HG03354 (cell line): ENCODE data around the gene SMIM35.

Experiments used
- ATAC-seq: cut with Tn5 transposase; IDR thresholded peaks from one replicate; pipeline ENCODE4 v1.9.1; 2021; ENCODE audit warnings: mild to moderate bottlenecking; ENCODE audit not compliant: unreplicated experiment, poor library complexity, severe bottlenecking

SMIM35 gene

DNA sequence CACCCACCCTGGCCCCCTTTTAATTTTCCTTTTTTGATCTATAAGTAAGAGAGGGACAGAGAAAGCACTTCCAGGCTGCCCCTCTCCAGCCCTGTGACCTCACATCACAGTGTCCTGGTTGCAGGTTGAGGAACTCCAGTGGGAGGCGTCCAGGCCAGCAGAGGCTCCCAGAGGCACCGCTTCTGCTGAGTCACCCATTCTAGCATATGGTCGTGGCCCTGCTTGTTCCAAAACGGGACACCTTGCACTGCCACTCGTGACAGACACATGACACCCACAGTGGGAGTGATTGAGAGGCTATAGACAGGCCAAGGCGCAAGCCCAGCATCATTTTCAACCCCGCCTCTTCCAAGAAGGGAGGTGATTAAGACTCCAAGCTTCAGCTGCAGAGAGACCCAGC is 25.9 kb downstream of the SMIM35 start:
- ATAC-seq: no peak

DNA sequence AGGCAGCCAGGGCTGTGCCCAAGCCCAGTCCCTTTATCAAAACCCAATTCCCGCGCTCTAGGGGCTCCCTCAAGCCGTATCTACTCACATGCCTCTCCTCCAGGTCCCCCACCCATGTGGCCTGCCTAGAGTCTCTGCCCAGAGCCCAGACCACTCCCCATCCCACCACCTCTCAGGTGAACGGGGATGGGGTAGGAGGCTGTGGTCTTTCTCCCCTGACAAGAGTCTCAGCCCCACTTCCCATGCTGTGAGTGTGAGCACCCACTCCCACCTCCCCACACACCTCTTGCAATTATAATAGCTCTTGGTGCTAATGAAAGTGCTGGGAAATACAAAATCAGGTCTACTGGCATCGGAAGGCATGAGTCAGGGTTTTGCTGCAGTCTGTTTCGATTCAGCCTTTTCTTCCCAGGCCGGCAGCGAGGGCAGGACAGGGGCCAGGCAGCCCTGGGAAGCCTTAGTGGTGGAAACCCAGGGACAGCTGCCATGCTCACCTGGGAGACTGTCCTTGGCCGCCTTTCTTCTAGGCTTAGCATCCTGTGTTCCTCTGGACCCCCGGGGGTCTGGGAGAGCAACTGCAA is 26.6 kb downstream of the SMIM35 start:
- no peak for ATAC-seq

DNA sequence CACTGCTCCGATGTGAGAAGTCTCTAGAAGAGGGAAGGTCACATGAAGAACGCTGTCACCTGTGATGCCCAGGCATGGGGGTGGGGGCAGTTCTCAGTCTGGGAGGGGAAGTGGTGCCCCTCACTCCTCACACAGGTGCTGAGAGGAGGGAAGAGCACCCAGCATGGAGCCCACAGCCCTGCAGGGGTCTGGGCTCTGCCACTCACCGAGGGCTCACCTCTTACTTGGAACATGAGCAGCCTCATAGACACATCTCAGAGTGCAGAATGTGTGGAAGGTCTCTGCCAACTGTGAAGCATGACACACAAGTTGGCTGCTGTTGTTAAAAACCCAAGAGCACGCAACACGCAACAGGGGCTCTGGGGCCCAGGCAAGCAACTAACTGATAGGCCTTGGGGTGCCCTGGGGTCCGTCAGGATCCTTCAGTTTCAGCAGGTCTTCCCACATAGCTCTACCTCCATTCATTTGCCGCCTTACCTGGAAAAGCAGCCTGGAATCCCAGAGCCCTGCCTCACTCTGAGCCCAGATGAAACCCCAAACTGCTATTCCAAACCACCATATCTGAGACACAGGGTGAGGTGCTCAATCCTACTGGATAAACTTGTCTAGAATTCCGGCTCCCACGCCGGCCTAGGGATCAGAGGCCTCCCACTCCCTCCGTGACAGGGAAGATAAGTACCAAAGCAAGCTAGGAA is 27.4 kb downstream of the SMIM35 start:
- ATAC-seq: no peak

DNA sequence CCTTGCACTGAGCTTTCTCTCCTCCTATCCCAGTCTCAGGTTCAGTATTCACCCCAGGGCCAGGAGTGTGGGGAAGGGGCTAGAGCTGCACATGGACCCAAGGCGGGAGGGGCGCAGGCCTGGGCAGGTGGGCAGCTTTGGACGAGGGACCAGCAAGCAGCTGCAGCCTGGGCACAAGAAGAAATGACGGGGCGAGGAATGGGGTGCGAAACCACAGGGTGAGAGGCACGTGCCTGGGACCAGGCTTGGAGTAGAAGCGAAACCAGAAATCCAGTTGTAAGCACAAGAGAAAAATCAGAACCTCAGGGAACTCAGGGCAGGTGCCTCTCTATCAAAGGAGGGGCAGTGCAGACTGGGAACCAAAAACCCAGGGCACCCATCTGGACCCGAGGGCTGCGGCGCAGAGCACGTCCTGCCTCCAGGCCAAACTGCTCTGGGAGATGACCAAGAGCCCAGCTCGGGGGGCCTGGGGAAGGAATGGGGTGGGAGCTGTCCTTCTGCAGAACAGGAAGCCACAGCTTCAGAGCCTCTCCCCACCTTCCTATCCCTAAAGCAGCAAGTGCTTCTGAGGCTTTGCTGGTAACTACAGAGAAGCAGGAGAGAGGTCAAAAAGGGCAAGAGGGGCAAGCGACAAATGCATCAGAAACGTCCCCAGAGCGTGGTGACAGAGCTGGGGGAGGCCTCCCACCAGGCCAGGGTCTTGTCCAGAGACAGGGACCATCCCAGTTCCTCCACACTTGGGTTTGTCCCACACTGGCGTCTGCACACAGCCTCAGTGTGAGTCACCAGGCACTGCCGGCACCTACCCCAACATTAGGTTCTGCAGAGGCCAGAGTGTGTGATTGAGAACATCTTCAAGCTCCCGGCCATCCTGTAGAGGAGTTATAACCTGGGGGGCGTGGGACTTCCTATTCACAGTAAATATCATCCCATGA is 28.2 kb downstream of the SMIM35 start:
- no peak for ATAC-seq

DNA sequence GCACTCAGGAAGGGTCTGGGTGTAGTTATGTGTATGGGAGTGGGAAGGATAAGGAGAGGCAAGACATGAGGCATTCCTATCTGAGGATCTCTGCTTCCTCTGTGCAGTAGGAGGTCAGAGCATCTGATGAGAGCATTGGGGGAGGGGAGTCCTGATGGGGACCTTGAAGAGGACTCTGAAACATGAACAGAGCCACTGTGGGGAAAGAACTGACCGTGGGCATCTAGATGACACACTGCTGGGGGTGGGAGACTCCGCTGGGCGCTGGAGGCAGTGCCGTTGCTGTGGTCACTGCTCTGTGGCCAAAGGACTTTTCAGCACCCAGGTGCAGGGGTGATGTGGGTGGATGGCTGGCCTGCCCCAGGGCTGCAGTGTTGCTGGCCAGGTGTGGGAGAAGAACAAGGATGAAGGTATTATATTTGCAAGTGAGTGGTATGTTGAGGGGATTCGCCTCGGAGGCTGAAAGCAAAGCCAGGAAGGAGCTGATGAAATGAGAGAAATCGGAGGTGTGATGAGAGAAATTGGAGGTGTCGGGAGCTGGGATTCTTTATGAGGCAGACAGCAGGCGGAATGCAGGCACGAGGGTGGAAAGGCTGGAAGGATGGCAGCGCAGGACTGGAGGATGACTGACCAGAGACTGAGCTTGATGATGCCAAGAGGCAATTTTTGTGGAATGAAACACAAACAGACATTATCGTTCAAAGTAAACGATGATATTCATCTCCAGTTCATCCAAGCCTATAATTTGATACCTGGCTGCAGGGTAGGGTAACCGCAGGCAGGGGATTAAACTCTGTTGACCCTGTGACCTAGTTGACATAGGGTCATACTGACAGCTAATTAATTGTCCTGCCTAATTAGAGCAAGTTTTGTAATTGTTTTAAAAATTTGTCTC is 29.3 kb downstream of the SMIM35 start:
- no peak for ATAC-seq

DNA sequence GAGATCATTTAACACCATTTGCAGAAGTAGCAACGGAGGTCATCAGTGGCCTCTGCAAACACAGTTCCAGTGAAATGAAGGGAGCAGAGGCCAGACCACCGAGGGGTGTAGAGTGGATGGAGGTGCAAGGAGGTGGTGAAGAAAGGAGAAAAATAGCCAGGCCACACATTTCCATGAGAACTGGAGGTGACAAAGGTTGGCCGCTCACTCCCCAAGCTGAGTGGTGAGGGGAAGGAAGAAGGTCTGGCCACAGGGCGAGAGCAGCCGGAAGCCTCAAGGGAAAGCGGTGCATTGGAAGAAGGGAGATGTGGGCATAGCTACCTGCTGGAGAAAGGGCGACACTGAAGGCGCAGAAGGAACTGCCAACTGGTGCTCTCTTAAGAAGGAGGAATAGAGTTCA is 30.0 kb downstream of the SMIM35 start:
- ATAC-seq: no peak

DNA sequence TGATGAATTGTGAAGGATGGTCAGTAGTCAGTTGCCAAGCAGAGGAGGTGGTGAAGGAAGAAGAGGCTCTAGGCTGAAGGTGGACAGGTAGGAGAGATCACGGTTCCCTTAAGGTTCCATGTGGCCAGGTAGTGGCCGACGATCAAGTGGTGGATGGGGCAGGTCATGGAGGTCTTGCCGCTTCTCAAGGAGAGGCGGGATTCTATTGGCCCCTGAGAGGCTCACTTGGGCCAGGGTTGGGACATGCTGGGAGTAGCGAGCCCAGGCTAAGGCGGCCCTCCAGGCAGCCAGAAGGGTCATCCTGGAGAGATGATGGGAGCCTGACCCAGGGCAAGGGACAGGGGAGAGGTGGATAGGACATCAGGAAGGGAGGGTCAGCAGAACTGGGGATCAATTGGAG is 30.8 kb downstream of the SMIM35 start:
- no peak for ATAC-seq

DNA sequence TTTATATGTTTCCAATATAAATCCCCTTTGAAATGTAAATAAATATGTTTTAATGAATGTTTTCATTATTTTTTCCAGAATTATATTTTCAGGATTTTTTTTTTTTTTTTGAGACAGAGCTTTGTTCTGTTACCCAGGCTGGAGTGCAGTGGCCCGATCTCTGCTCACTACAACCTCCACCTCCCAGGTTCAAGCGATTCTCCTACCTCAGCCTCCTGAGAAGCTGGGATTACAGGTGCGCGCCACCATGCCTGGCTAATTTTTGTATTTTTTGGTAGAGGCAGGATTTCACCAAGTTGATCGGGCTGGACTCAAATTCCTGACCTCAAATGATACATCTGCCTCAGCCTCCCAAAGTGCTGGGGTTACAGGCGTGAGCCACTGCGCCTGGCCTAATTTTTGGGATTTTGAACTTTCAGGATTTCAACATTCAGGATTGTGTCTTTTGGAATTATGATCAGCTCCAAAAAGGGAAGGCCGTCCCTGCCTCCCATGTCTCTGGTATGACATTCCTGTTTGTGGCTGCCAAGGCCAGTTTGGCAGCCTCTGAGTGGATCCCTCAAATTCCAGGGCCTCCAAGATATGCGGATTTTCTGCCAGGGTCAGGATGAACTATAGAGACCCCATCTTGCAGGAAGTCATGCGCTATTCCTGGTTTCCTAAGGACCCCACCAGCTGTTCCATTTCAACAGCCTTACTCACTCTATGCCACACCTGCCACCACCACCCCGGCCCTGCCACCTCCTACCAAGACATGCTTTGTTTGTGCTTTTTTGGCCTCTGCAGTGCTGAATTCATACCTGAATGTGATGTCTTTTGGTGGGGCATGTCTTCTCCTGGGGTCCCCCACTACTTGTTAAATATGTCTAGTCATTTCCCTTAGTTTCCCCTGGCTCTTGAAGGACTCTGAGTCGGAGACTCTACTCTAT is 31.8 kb downstream of the SMIM35 start:
- ATAC-seq: no peak

DNA sequence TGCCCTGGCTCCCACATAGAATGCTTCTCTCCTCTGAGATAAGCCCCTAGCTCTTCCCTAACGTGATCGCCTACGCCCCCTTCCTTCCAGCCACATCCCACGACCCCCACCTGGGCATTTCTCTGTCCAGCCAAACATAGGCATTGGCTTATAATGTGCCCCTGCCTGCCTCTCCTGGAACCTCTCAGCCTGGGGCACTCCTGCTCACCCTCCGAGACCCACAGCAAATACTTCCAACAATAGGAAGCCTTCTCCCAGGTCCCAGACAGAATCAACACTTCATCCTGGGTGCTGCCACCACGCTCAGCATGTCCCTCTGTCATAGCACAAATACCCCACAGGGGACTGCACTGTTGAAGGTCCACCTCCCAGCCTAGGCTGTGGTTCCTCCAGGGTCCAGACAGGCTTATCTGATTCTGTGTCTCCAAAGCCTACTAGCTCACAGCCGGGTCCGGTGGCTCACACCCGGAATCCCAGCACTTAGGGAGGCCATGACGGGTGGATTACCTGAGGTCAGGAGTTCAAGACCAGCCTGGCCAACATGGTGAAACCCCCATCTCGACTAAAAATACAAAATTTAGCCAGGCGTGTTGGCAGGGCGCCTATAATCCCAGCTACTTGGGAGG is 34.1 kb downstream of the SMIM35 start:
- no peak for ATAC-seq

DNA sequence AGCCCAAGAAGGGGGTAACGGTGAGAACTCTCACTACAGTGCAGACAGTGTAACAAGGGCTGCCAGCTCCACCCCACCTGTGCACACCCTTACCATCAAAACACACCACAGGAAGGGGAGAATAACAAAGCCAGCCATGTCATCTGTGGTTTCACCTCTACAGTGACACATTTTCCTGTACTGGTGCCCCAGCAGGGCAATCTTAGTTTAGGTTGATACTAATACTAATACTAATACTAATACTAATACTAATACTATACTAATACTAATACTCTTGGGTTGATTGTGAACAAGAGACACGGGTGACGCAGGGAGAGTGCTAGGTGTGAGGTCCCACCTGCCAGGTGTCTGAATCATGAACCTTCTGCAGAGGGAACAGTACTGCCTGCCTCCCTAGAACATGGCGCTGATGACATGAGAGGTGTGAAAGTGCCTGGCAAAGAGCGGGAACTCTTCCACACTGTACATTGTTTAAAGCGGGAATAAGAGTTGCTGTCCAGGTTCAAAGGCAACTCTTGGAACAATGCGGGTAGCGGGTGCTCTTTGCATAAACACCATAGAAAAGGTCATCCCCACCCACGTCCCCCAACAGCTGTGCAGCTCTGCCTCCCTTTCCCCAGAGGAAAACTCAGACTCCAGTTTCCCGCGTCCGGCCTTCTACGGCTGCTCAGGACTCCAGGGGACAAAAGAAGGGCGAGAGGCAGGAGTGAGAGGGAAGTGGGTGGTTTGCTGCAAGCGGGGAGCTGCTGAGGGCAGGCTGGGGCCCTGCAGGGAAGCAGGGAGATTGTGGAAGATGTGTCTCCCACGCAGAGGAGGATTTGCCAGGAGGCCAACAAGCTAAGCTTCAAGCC is 34.9 kb downstream of the SMIM35 start:
- peak; percentile 69 for ATAC-seq

DNA sequence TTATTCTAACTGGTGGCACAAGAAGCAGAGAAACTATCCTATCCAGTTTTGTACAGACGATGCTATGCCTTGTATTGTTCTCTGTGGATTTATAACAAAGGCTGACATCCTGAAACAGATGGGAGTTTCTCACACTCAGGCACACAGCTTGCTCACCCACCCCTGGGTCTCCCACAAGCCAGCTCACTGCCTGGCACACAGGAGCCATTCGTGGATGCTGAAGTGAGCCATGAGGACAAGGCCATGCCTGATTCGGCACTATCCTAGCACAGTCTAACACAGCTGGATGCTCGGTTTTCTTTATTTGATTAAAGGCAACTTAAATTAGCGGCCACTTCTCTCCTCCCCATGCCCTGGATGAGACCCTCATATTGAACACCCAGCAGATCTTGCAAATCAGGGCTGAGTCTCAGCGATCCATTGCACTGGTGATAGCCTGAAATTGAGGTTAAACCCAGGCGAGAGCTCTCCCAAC is 35.6 kb downstream of the SMIM35 start:
- no peak for ATAC-seq

DNA sequence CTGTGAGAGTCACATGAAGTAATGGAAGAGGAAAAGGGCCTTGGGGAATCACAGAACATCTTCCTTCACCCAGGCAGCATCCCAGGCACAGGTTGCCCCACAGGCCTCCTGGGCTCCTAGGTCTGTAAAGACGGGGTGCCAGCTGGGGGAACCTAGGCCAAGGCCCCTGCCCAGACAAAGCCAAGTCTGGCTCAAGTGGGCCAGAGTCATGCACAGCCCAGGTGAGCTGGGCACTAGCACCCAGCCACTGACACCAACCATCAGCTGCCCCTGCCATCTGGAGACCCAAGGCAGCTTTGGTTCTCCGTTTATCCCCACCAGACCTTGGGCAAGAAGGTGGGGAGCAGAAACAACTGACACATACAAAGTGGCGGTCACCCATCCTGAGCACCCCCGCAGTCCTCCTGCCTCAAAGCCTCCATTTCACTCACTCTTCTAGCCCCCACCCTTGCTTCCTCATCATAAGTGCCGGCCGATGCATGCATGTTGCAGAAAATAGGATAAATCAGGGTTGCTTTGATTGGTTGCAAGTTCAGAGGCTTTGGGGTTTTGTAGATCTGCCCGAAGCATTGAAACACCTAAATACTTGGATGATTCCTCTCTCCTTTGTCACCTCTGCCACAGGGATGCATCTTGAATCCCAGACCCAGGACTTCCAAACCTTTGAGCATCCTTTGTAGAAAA is 36.4 kb downstream of the SMIM35 start:
- no peak for ATAC-seq

DNA sequence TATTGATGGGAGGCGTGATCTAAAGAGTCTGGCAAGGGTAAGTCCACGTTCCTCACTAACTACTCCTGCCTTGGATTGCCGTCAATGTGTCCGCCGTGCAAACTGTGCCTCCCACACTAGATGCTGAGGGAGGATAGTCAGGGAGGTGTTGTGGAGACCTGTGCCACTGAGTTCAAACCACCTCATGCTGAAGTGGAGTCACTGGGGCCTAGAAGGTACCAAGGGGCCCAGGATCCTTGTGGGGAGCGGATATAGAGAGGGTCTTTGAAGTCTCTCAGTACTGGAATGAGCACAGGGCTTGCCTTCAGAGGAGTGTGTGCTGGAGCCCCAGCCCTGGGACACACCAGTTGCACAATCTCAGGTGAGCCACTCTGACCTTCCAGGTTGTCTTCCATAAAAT is 37.0 kb downstream of the SMIM35 start:
- no peak for ATAC-seq

DNA sequence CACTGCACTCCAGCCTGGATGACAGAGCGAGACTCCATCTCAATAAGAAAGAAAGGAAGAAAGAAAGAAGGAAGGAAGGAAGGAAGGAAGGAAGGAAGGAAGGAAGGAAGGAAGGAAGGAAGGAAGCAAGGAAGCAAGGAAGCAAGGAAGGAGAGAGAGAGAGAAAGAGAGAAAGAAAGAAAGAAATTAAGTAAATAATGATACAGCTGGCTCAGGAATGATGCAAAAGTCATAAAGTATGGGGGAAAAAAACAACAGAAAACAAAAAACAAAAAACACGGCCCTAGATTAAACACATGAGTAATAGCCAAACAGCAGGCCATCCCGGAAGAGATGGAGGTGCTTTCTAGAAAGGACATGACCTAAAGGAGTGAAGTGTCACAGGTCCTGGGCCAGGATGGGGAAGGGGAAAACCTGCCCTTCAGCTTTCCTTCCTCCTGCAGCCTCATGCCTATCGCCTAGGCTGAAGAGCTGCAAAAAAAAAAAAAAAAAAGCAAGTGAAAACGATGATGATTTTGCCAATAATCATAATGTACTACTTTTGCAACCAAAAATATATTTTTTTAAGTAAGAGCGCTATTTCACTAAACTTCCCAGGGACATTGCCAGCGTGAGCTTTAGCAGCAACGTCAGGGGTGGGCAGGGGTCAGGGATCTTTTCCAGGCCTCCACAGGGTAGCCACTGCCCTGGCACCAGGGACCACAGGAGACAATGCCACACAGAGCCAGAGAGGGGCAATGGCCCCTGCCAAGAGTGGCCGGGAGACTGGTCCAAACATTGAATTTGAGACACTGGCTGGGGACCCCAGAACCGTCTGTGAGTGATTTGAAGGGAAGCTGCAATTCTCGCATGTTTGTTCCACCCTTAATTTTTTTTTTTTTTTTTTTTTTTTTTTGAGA is 38.0 kb downstream of the SMIM35 start:
- ATAC-seq: no peak

DNA sequence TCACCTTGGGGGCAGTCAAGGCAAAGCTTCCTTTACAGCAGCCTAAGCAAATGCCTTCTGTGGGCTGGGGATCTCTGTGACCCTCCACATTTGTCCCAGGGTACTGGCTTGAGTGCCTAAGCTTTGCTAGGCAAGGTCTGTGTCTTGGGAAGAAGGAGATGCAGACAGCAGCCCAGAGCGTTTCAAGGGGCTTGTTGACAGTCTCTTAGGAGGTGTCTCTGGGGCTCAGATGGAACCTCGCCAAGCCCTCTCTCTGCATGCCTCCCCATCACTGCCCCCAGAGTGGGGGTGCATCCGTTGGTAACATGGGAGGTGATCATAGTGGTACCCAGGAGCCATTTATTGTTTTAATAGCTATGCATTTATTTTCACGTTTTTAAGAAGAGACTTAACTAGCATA is 39.0 kb downstream of the SMIM35 start:
- no peak for ATAC-seq
